OCI-LY3 (cell line): ENCODE measurements around the gene EXOC4.

Source experiments
- CTCF ChIP-seq: fragments of 200-600, 300-600 bp; sonication (generic); IDR thresholded peaks from 2 replicates; pipeline ENCODE4 v1.5.1; 2014; ENCODE audit warnings: antibody characterized with exemption, low read length, low read depth
- EZH2phosphoT487 ChIP-seq: fragments of 200-600 bp; shearing (Covaris generic); IDR thresholded peaks from 2 replicates; pipeline ENCODE4 v1.6.1; 2018; ENCODE audit warnings: antibody characterized with exemption, mixed run types, low read depth

GRCh38 chr7:133364959-133365690 is 112.2 kb downstream of the EXOC4 start:
- TF ChIP-seq CTCF (no peak), EZH2phosphoT487 (no peak)
